GM06990 (cell line): ENCODE measurements around the gene ALDH6A1.

Experiments
- DNase-seq: peaks from one replicate; pipeline ENCODE4 v3.0.0-alpha.2; 2011; ENCODE audit not compliant: insufficient read length; ENCODE audit errors: extremely low read depth
- H3K27me3 ChIP-seq: replicated peaks from 2 replicates; pipeline ENCODE4 v1.6.0; 2011; ENCODE audit warnings: low read length; ENCODE audit not compliant: control insufficient read depth, insufficient read depth
- H3K36me3 ChIP-seq: 2 replicates; pipeline ENCODE4 v1.5.1; 2011; ENCODE audit warnings: low read length; ENCODE audit not compliant: control insufficient read depth, insufficient read depth
- H3K4me3 ChIP-seq: replicated peaks from 2 replicates; pipeline ENCODE4 v1.5.1; 2011; ENCODE audit warnings: low read depth, mild to moderate bottlenecking, control low read depth, low read length
- CTCF ChIP-seq: IDR thresholded peaks from 2 replicates; pipeline ENCODE4 v1.5.1; 2011; ENCODE audit warnings: low read length, control low read depth, mild to moderate bottlenecking, inconsistent platforms; ENCODE audit not compliant: insufficient read depth, poor library complexity, severe bottlenecking

Gene ALDH6A1

GRCh38 chr14:74109369-74109768, 25.1 kb upstream of the ALDH6A1 start:
- no peak for DNase-seq
- no peaks in the 10 kb centered on the region for H3K27me3 ChIP-seq
- no peak for TF ChIP-seq CTCF
- peaks cover 3% of the 10 kb centered on the region; the same call in 1 of the 2 replicates for H3K36me3 ChIP-seq
- H3K4me3 ChIP-seq, result no peak overlapping the region

GRCh38 chr14:74105381-74105780, 21.1 kb upstream of the ALDH6A1 start:
- Histone ChIP-seq H3K27me3 (no peaks in the 10 kb centered on the region), H3K4me3 (no peak overlapping the region), H3K36me3 (peaks cover 5% of the 10 kb centered on the region)
- no peak for TF ChIP-seq CTCF
- DNase-seq, result no peak

GRCh38 chr14:74089251-74090020, 5.2 kb upstream of the ALDH6A1 start:
- H3K27me3 ChIP-seq, result no peaks in the 10 kb centered on the region
- no peak overlapping the region for H3K4me3 ChIP-seq
- peaks cover 2% of the 10 kb centered on the region for H3K36me3 ChIP-seq
- no peak for DNase-seq
- no peak for TF ChIP-seq CTCF

- Histone ChIP-seq H3K4me3 (peak overlapping the region; percentile 89), H3K36me3 (no peaks in the 10 kb centered on the region), H3K27me3 (no peaks in the 10 kb centered on the region)
- TF ChIP-seq CTCF, result no peak
- DNase-seq, result peak; percentile 72
Observed at GRCh38 chr14:74085828-74086227, 1.6 kb upstream of the ALDH6A1 start.

- Histone ChIP-seq H3K27me3 (no peaks in the 10 kb centered on the region), H3K36me3 (no peaks in the 10 kb centered on the region), H3K4me3 (peak overlapping the region; percentile 89)
- peak; percentile 55 for DNase-seq
- no peak for TF ChIP-seq CTCF
Observed at GRCh38 chr14:74085047-74085637, 889 bp upstream of the ALDH6A1 start.

- TF ChIP-seq CTCF, result no peak
- Histone ChIP-seq H3K4me3 (peak overlapping the region; percentile 89), H3K36me3 (no peaks in the 10 kb centered on the region), H3K27me3 (no peaks in the 10 kb centered on the region)
- no peak for DNase-seq
Observed at GRCh38 chr14:74083784-74084276, 423 bp downstream of the ALDH6A1 start.
